BLaER1 (cell line): Measurements from ENCODE around the gene PRLHR.

Experiments
- H3K27ac ChIP-seq: shearing (Covaris generic); formaldehyde crosslinking; 2 replicates; pipeline ENCODE4 v1.8.1; 2022
- H3K27me3 ChIP-seq: shearing (Covaris generic); formaldehyde crosslinking; 2 replicates; pipeline ENCODE4 v1.8.1; 2022
- H3K36me3 ChIP-seq: shearing (Covaris generic); formaldehyde crosslinking; 2 replicates; pipeline ENCODE4 v1.8.1; 2022
- H3K4me1 ChIP-seq: shearing (Covaris generic); formaldehyde crosslinking; 2 replicates; pipeline ENCODE4 v1.8.1; 2022
- H3K4me2 ChIP-seq: shearing (Covaris generic); formaldehyde crosslinking; 2 replicates; pipeline ENCODE4 v1.8.1; 2022
- H3K4me3 ChIP-seq: shearing (Covaris generic); formaldehyde crosslinking; 2 replicates; pipeline ENCODE4 v1.8.1; 2022
- H3K9ac ChIP-seq: shearing (Covaris generic); formaldehyde crosslinking; 2 replicates; pipeline ENCODE4 v1.8.1; 2022
- H3K9me3 ChIP-seq: shearing (Covaris generic); formaldehyde crosslinking; 2 replicates; pipeline ENCODE4 v1.8.1; 2022
- H4K20me1 ChIP-seq: shearing (Covaris generic); formaldehyde crosslinking; 2 replicates; pipeline ENCODE4 v1.8.1; 2022
- Cebpa-rat ChIP-seq: shearing (Covaris generic); IDR thresholded peaks from 2 replicates; pipeline ENCODE4 v1.8.1; 2022

Gene PRLHR

DNA sequence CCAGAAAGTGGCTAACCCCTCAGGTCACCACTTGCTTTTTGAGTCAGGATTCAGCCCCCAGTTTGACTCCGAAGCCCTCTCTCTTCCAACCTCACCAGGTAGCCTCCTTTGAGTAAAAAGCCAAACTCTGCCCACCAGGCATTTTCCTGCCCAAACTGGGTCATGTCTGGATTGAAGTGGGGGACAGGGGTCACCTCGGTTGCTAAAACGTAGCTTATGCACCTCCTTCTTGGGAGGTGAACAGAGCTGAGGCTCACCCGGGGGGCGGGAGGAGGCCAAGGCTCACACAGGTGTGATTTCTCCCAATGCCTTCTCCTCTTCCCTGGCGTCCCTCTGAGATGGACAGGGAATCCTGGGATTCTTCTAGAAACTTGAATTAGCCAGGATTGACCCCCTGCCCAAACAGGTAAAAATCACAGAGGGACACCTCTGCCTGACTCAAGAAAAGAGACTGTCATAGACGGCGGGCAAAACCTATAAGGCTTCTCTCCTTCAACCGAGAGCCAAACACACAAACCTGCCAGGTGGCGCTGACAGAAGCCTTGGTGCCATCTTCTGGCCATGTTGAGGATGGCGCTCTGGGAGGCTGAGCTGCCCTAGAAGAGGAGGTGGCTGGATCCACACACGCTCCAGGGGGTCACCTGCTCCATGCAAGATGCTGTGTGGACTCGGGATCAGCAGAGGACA, 51.6 kb downstream of the PRLHR start:
- Histone ChIP-seq H3K9ac (no peak overlapping the region), H3K4me1 (no peaks in the 10 kb centered on the region), H4K20me1 (no peaks in the 10 kb centered on the region), H3K4me2 (no peak overlapping the region), H3K27ac (no peak overlapping the region), H3K36me3 (no peaks in the 10 kb centered on the region), H3K9me3 (no peaks in the 10 kb centered on the region), H3K27me3 (no peaks in the 10 kb centered on the region), H3K4me3 (no peak overlapping the region)
- TF ChIP-seq Cebpa-rat, result no peak

DNA sequence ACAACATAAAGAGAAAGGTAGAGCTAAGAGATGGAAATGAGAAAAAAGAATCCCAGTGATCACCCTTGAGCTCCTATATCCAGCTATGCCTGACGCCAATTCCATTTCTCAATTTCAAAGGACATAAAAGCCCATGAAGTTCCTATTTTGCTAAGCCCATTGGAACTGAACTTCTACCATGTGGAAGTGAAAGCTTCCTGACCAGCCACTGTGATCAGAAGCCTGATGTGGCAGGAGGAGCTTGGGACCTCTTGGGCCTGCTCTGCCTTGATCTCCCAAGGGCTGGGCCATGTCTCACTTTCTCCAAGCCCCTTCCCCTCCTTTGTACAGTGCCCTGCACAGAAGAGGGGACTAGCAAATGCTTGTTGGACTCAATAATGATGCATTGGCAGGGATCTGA, 52.7 kb downstream of the PRLHR start:
- H3K4me2 ChIP-seq, result no peak overlapping the region
- no peak overlapping the region for H3K4me3 ChIP-seq
- H3K36me3 ChIP-seq, result no peaks in the 10 kb centered on the region
- H3K4me1 ChIP-seq, result no peaks in the 10 kb centered on the region
- no peaks in the 10 kb centered on the region for H3K27me3 ChIP-seq
- no peaks in the 10 kb centered on the region for H4K20me1 ChIP-seq
- no peak for TF ChIP-seq Cebpa-rat
- no peaks in the 10 kb centered on the region for H3K9me3 ChIP-seq
- H3K9ac ChIP-seq, result no peak overlapping the region
- H3K27ac ChIP-seq, result no peak overlapping the region

DNA sequence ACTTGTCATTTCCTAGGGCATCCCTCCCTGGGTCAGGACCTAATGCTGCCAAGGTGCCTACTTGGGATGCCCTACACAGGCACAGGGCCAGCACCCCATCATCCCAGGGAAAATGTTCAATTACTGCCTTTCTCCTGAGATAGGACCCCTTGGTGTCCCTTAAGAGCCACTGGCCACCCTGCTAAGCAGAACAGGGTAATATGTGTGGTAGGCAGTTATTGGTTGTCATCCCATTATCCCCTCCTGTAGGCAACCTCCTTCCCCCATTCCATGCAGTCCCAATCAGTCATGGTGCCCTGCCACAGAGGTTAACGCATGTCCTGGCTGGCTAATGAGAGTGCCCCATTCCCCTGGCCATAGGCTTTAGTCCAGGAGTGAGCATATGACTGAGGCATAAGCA, 53.2 kb downstream of the PRLHR start:
- H3K4me1 ChIP-seq, result no peaks in the 10 kb centered on the region
- H4K20me1 ChIP-seq, result no peaks in the 10 kb centered on the region
- TF ChIP-seq Cebpa-rat, result no peak
- H3K9ac ChIP-seq, result no peak overlapping the region
- H3K36me3 ChIP-seq, result no peaks in the 10 kb centered on the region
- H3K4me3 ChIP-seq, result no peak overlapping the region
- no peaks in the 10 kb centered on the region for H3K9me3 ChIP-seq
- no peak overlapping the region for H3K4me2 ChIP-seq
- H3K27ac ChIP-seq, result no peak overlapping the region
- no peaks in the 10 kb centered on the region for H3K27me3 ChIP-seq

DNA sequence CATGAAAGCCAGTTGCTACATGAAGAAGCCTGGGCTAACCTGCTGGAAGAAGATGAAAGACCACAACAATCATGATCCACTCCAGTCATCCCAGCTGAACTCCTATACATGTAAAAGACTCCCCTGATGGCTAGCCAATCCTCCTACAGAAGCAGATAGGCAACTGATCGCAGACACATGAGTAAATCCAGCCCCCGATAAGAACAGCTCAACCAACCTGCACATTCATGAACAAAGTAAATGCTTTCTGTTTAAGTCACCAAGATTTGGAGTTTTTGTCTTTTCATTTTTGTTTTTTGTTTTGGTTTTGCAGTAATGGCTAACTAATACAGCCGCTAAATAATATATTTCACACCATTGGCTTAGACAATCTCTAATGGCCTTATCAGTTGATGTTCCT, 53.7 kb downstream of the PRLHR start:
- Histone ChIP-seq H3K9me3 (no peaks in the 10 kb centered on the region), H4K20me1 (no peaks in the 10 kb centered on the region), H3K9ac (no peak overlapping the region), H3K4me3 (no peak overlapping the region), H3K36me3 (no peaks in the 10 kb centered on the region), H3K4me1 (no peaks in the 10 kb centered on the region), H3K4me2 (no peak overlapping the region), H3K27ac (no peak overlapping the region), H3K27me3 (no peaks in the 10 kb centered on the region)
- no peak for TF ChIP-seq Cebpa-rat
